Central memory CD8-positive, alpha-beta T cell (primary cell): ENCODE results near the gene FBXL16.

Experiments used
- ATAC-seq: fragments of 150-1000 bp; cut with Tn5 transposase; replicated peaks from 2 replicates; pipeline ENCODE4 v1.10.0; 2022; ENCODE audit warnings: mild to moderate bottlenecking, moderate FRiP score, moderate number of reproducible peaks; ENCODE audit not compliant: poor library complexity, severe bottlenecking; ENCODE audit errors: extremely low read depth
- DNase-seq, 2 donors: peaks; one replicate each; pipeline ENCODE4 v3.0.0; 2021; ENCODE audit warnings: low spot score in 2 of 2
- H3K27ac Mint-ChIP-seq: one replicate; pipeline ENCODE4 v1.8.0; 2022; ENCODE audit warnings: low read depth, mild to moderate bottlenecking, moderate library complexity, mixed read lengths
- H3K27me3 Mint-ChIP-seq: one replicate; pipeline ENCODE4 v1.8.0; 2022; ENCODE audit warnings: mixed read lengths
- H3K36me3 Mint-ChIP-seq: one replicate; pipeline ENCODE4 v1.8.0; 2022; ENCODE audit warnings: mild to moderate bottlenecking, moderate library complexity, mixed read lengths; ENCODE audit not compliant: insufficient read depth
- H3K4me1 Mint-ChIP-seq: one replicate; pipeline ENCODE4 v1.8.0; 2022; ENCODE audit warnings: mixed read lengths
- H3K4me3 Mint-ChIP-seq: one replicate; pipeline ENCODE4 v1.8.0; 2022; ENCODE audit warnings: mild to moderate bottlenecking, moderate library complexity, mixed read lengths
- H3K9me3 Mint-ChIP-seq: one replicate; pipeline ENCODE4 v1.8.0; 2022; ENCODE audit warnings: mixed read lengths

Gene FBXL16

GRCh38 chr16:667780-668518 lies 37.7 kb downstream of the FBXL16 start, which contains the start of gene RHOT2:
Gene RHOT2 (plus strand): TSS chr16:668132. CDS start chr16:668200, 68 bp downstream.
- DNase-seq (peak; percentile 87 to 88), ATAC-seq (peak; percentile 94)
- peak within 1 kb of the TSS; percentile 75 for H3K4me3 Mint-ChIP-seq
- no peaks in the 10 kb centered on the region for H3K27me3 Mint-ChIP-seq
- H3K36me3 Mint-ChIP-seq, result peaks cover 6% of the 10 kb centered on the region
- H3K9me3 Mint-ChIP-seq, result no peaks in the 10 kb centered on the region
- H3K4me1 Mint-ChIP-seq, result peaks cover 6% of the 10 kb centered on the region
- H3K27ac Mint-ChIP-seq, result peak within 1 kb of the TSS; percentile 72

- H3K27me3 Mint-ChIP-seq, result no peaks in the 10 kb centered on the region
- DNase-seq (no peak), ATAC-seq (no peak)
- peak overlapping the region; percentile 75 for H3K4me3 Mint-ChIP-seq
- H3K27ac Mint-ChIP-seq, result peak overlapping the region; percentile 72
- H3K4me1 Mint-ChIP-seq, result peaks cover 6% of the 10 kb centered on the region
- no peaks in the 10 kb centered on the region for H3K9me3 Mint-ChIP-seq
- peaks cover 7% of the 10 kb centered on the region for H3K36me3 Mint-ChIP-seq
These were observed 38.4 kb downstream of the FBXL16 start for GRCh38 chr16:667113-667779.

- no peak overlapping the region for H3K27ac Mint-ChIP-seq
- H3K27me3 Mint-ChIP-seq, result no peaks in the 10 kb centered on the region
- ATAC-seq (no peak), DNase-seq (no peak)
- H3K9me3 Mint-ChIP-seq, result no peaks in the 10 kb centered on the region
- no peak overlapping the region for H3K4me3 Mint-ChIP-seq
- peaks cover 7% of the 10 kb centered on the region for H3K36me3 Mint-ChIP-seq
- H3K4me1 Mint-ChIP-seq, result peaks cover 6% of the 10 kb centered on the region
These were observed 39.0 kb downstream of the FBXL16 start for GRCh38 chr16:666572-666971.

- H3K27me3 Mint-ChIP-seq, result no peaks in the 10 kb centered on the region
- ATAC-seq, result no peak
- H3K36me3 Mint-ChIP-seq, result peaks cover 2% of the 10 kb centered on the region
These were observed 43.0 kb downstream of the FBXL16 start for GRCh38 chr16:662597-662996.

GRCh38 chr16:662095-662494 lies 43.5 kb downstream of the FBXL16 start:
- Mint-ChIP-seq H3K9me3 (no peaks in the 10 kb centered on the region), H3K4me3 (no peak overlapping the region), H3K4me1 (peaks cover 5% of the 10 kb centered on the region), H3K27ac (no peak overlapping the region), H3K27me3 (no peaks in the 10 kb centered on the region), H3K36me3 (peaks cover 2% of the 10 kb centered on the region)
- ATAC-seq (no peak), DNase-seq (no peak)

More at GRCh38 chr16:662597-662996, 43.0 kb downstream of the FBXL16 start:
- H3K27ac Mint-ChIP-seq, result no peak overlapping the region
- no peaks in the 10 kb centered on the region for H3K9me3 Mint-ChIP-seq
- no peak overlapping the region for H3K4me3 Mint-ChIP-seq
- peaks cover 5% of the 10 kb centered on the region for H3K4me1 Mint-ChIP-seq
- DNase-seq, result no peak

GRCh38 chr16:661184-661821 lies 44.3 kb downstream of the FBXL16 start:
- no peak for DNase-seq
- peaks cover 2% of the 10 kb centered on the region for H3K36me3 Mint-ChIP-seq
- no peaks in the 10 kb centered on the region for H3K27me3 Mint-ChIP-seq
- no peak overlapping the region for H3K4me3 Mint-ChIP-seq
- H3K4me1 Mint-ChIP-seq, result peaks cover 5% of the 10 kb centered on the region
- no peaks in the 10 kb centered on the region for H3K9me3 Mint-ChIP-seq
- no peak for ATAC-seq
- no peak overlapping the region for H3K27ac Mint-ChIP-seq

GRCh38 chr16:660459-661183 lies 45.0 kb downstream of the FBXL16 start:
- H3K9me3 Mint-ChIP-seq, result no peaks in the 10 kb centered on the region
- H3K27me3 Mint-ChIP-seq, result no peaks in the 10 kb centered on the region
- peak; percentile 69 for ATAC-seq
- peaks cover 2% of the 10 kb centered on the region for H3K36me3 Mint-ChIP-seq
- no peak overlapping the region for H3K27ac Mint-ChIP-seq
- no peak overlapping the region for H3K4me3 Mint-ChIP-seq
- DNase-seq, result no peak
- H3K4me1 Mint-ChIP-seq, result peaks cover 5% of the 10 kb centered on the region

GRCh38 chr16:660132-660458 lies 45.5 kb downstream of the FBXL16 start:
- Mint-ChIP-seq H3K36me3 (peaks cover 2% of the 10 kb centered on the region), H3K4me3 (no peak overlapping the region), H3K4me1 (peaks cover 5% of the 10 kb centered on the region), H3K9me3 (no peaks in the 10 kb centered on the region), H3K27ac (no peak overlapping the region), H3K27me3 (no peaks in the 10 kb centered on the region)
- ATAC-seq, result no peak
- no peak for DNase-seq

GRCh38 chr16:659618-660017 lies 46.0 kb downstream of the FBXL16 start:
- H3K4me3 Mint-ChIP-seq, result no peak overlapping the region
- peaks cover 5% of the 10 kb centered on the region for H3K4me1 Mint-ChIP-seq
- DNase-seq (no peak), ATAC-seq (no peak)
- H3K9me3 Mint-ChIP-seq, result no peaks in the 10 kb centered on the region
- H3K27me3 Mint-ChIP-seq, result no peaks in the 10 kb centered on the region
- peaks cover 2% of the 10 kb centered on the region for H3K36me3 Mint-ChIP-seq
- H3K27ac Mint-ChIP-seq, result no peak overlapping the region

- ATAC-seq (no peak), DNase-seq (no peak)
- H3K27ac Mint-ChIP-seq, result no peak overlapping the region
- H3K27me3 Mint-ChIP-seq, result no peaks in the 10 kb centered on the region
- H3K36me3 Mint-ChIP-seq, result peaks cover 2% of the 10 kb centered on the region
- H3K9me3 Mint-ChIP-seq, result no peaks in the 10 kb centered on the region
- no peak overlapping the region for H3K4me3 Mint-ChIP-seq
- peaks cover 5% of the 10 kb centered on the region for H3K4me1 Mint-ChIP-seq
These were observed 46.7 kb downstream of the FBXL16 start for GRCh38 chr16:658679-659571.

- H3K4me3 Mint-ChIP-seq, result no peak overlapping the region
- H3K27me3 Mint-ChIP-seq, result no peaks in the 10 kb centered on the region
- ATAC-seq (no peak), DNase-seq (no peak)
- H3K36me3 Mint-ChIP-seq, result peaks cover 3% of the 10 kb centered on the region
- no peak overlapping the region for H3K27ac Mint-ChIP-seq
- H3K9me3 Mint-ChIP-seq, result no peaks in the 10 kb centered on the region
- peaks cover 5% of the 10 kb centered on the region for H3K4me1 Mint-ChIP-seq
These were observed 48.1 kb downstream of the FBXL16 start for GRCh38 chr16:657487-657886.

- H3K4me3 Mint-ChIP-seq, result no peak overlapping the region
- H3K4me1 Mint-ChIP-seq, result no peaks in the 10 kb centered on the region
- no peaks in the 10 kb centered on the region for H3K27me3 Mint-ChIP-seq
- DNase-seq (no peak), ATAC-seq (no peak)
- H3K27ac Mint-ChIP-seq, result no peak overlapping the region
- H3K9me3 Mint-ChIP-seq, result no peaks in the 10 kb centered on the region
- peaks cover 5% of the 10 kb centered on the region for H3K36me3 Mint-ChIP-seq
These were observed 51.6 kb downstream of the FBXL16 start for GRCh38 chr16:654034-654433.
